GM12878 (cell line): ENCODE results near the gene FAM78A. TPM values are rescaled to one million over a fixed set of nuclear protein-coding genes. Genes with fewer than 3 reads are reported as not detected.

Experiments used
- ATAC-seq: fragments of 200-7000 bp; cut with Tn5 transposase; 3 replicates; pipeline ENCODE4 v1.9.1; 2020; ENCODE audit warnings: mild to moderate bottlenecking, moderate library complexity
- BruUV-seq: library from RNA; stranded (reverse); fragments of 400-500 nt; replicated peaks from 2 replicates; lab custom pipeline; 2021; lab: Mats Ljungman, UMichigan
- CTCF ChIA-PET: fragments of 300-600 bp; sonication (Branson Sonifier 250); formaldehyde crosslinking; extraction: SDS; loops from one replicate; lab custom pipeline; 2021; ENCODE audit warnings: inconsistent platforms; lab: Yijun Ruan, JAX
- POLR2A ChIA-PET: fragments of 350-600 bp; formaldehyde crosslinking; extraction: SDS; loops from one replicate; lab custom pipeline; 2021; ENCODE audit warnings: inconsistent platforms; lab: Charles Lee
- RAD21 ChIA-PET: fragments of 300-600 bp; sonication (Branson Sonifier 250); formaldehyde crosslinking; loops from one replicate; lab custom pipeline; 2023; ENCODE audit warnings: antibody characterized with exemption; ENCODE audit not compliant: unreplicated experiment; lab: Charles Lee
- SMC1A ChIA-PET: fragments of 300-600 bp; sonication (Branson Sonifier 250); formaldehyde crosslinking; loops from one replicate; lab custom pipeline; 2023; ENCODE audit not compliant: unreplicated experiment, uncharacterized antibody; lab: Charles Lee
- DNase-seq: peaks from one replicate; pipeline ENCODE4 v3.0.0-alpha.2; 2011; ENCODE audit warnings: low read depth, low spot score
- FAIRE-seq: peaks from 3 replicates; lab custom pipeline; 2011; peaks lifted over from hg19 to GRCh38; lab: Jason Lieb, UNC
- H2AFZ ChIP-seq: 2 replicates; pipeline ENCODE4 v1.6.0; 2011; ENCODE audit warnings: low read depth, low read length, control low read depth; ENCODE audit not compliant: control insufficient read depth
- H3K27ac ChIP-seq: 2 replicates; pipeline ENCODE4 v1.5.1; 2011; ENCODE audit warnings: control low read depth; ENCODE audit not compliant: control insufficient read depth, insufficient read depth
- H3K27me3 ChIP-seq, 2 experiments: replicated peaks in 1 of 2; 2 replicates each; pipeline versions ENCODE4 v1.6.0 to v1.6.1; 2011; ENCODE audit warnings: low read length in 1 of 2; ENCODE audit not compliant: control insufficient read depth in 2 of 2, insufficient read depth in 2 of 2
- H3K36me3 ChIP-seq, 2 experiments: 2 replicates each; pipeline ENCODE4 v1.5.1; 2011; ENCODE audit warnings: low read length in 1 of 2; ENCODE audit not compliant: control insufficient read depth in 2 of 2, insufficient read depth in 2 of 2
- H3K4me1 ChIP-seq: 2 replicates; pipeline ENCODE4 v1.6.1; 2011; ENCODE audit warnings: mild to moderate bottlenecking, low read length, moderate library complexity, mixed read lengths; ENCODE audit not compliant: control insufficient read depth, insufficient read depth
- H3K4me2 ChIP-seq: 2 replicates; pipeline ENCODE4 v1.6.0; 2011; ENCODE audit warnings: control low read depth; ENCODE audit not compliant: control insufficient read depth, insufficient read depth
- H3K4me3 ChIP-seq: fragments of 200-600 bp; sonication (generic); 2 replicates; pipeline ENCODE4 v1.5.1; 2016
- H3K79me2 ChIP-seq: 2 replicates; pipeline ENCODE4 v1.6.0; 2011; ENCODE audit warnings: low read length; ENCODE audit not compliant: control insufficient read depth, insufficient read depth
- H3K9ac ChIP-seq: 2 replicates; pipeline ENCODE4 v1.8.0; 2011; ENCODE audit warnings: low read length, control low read depth, mixed read lengths; ENCODE audit not compliant: control insufficient read depth, insufficient read depth
- H3K9me3 ChIP-seq: replicated peaks from 3 replicates; pipeline ENCODE4 v1.5.1; 2011; ENCODE audit warnings: mild to moderate bottlenecking, low read length; ENCODE audit not compliant: control insufficient read depth, insufficient read depth
- H4K20me1 ChIP-seq: 2 replicates; pipeline ENCODE4 v1.6.0; 2011; ENCODE audit not compliant: control insufficient read depth, insufficient read depth
- GATAD2B ChIP-seq: fragments of 450-650 bp; conservative IDR thresholded peaks from 2 replicates; pipeline ENCODE4 v1.6.1; 2017; ENCODE audit warnings: low read depth, mild to moderate bottlenecking, moderate library complexity
- HDAC6 ChIP-seq: fragments of 200-600 bp; sonication (generic); IDR thresholded peaks from one replicate; pipeline ENCODE4 v1.8.0; 2017; ENCODE audit warnings: antibody characterized with exemption; ENCODE audit not compliant: unreplicated experiment
- KAT2A ChIP-seq: conservative IDR thresholded peaks from 2 replicates; pipeline ENCODE4 v1.6.1; 2011; ENCODE audit warnings: low read depth, low read length; ENCODE audit not compliant: control insufficient read depth
- KLF5 ChIP-seq: fragments of 450-650 bp; IDR thresholded peaks from 2 replicates; pipeline ENCODE4 v1.6.1; 2014; ENCODE audit warnings: mild to moderate bottlenecking; ENCODE audit not compliant: partially characterized antibody
- NFYB ChIP-seq: IDR thresholded peaks from 2 replicates; pipeline ENCODE4 v1.6.1; 2011; ENCODE audit warnings: low read depth, mild to moderate bottlenecking, low read length, improper control_type of control experiment, moderate library complexity; ENCODE audit not compliant: insufficient read depth
- SPI1 ChIP-seq: IDR thresholded peaks from 2 replicates; pipeline ENCODE4 v1.6.1; 2011; ENCODE audit warnings: low read depth, mild to moderate bottlenecking, low read length, moderate library complexity, borderline replicate concordance; ENCODE audit not compliant: insufficient read depth
- WGBS: methylation state at CpG from one replicate; pipeline ENCODE4 v1.1.6; 2016; ENCODE audit warnings: low lambda C conversion rate; ENCODE audit not compliant: insufficient replicate concordance, insufficient coverage; ENCODE audit errors: missing lambda C conversion rate; 5-methylcytosine and 5-hydroxymethylcytosine counted together
- in situ Hi-C: fragments of 300-500 bp; cut with MboI; formaldehyde crosslinking; loops from 9 replicates; pipeline ENCODE4 v1.14.3; 2018; ENCODE audit warnings: mixed read lengths
- intact Hi-C: fragments of 100-400 bp; cut with micrococcal nuclease; formaldehyde crosslinking; loops from one replicate; pipeline ENCODE4 v1.14.2; 2022; ENCODE audit not compliant: unreplicated experiment
- polyA plus RNA-seq, 11 experiments: library from polyadenylated mRNA; depleted of rRNA in 4 of 11; unstranded in 6 of 11; stranded (reverse) in 5 of 11; fragments of >200 nt; fragmentation: Nextera tagmentation in 4 of 11; fragmentation: Illumina TruSeq in 1 of 11; extraction: Ambion mirVana in 4 of 11; extraction: Trizol in 1 of 11; gene quantifications; 1 replicate in 1 of 11; 2 replicates in 10 of 11; pipeline versions ENCODE4 v1.2.1 to v1.2.3, GENCODE V29; 2011 to 2016; ENCODE audit warnings: inconsistent platforms in 2 of 11, missing spikeins in 2 of 11, low read depth in 1 of 11
- total RNA-seq, 4 experiments: library from RNA; depleted of rRNA in 3 of 4; stranded (reverse); fragments of >200 nt in 3 of 4; fragmentation: Illumina TruSeq in 1 of 4; extraction: Trizol in 1 of 4; gene quantifications; 2 replicates each; pipeline versions ENCODE4 v1.2.1 to v1.2.3, GENCODE V29; 2013 to 2021
- TF ChIP-seq, protein P1 (sequence below): IDR thresholded peaks from 2 replicates; pipeline ENCODE4 v1.6.1; 2012; ENCODE audit warnings: mild to moderate bottlenecking, low read depth, low read length
- TF ChIP-seq, protein P2 (sequence below): IDR thresholded peaks from 2 replicates; pipeline ENCODE4 v1.6.1; 2012; ENCODE audit warnings: low read length, inconsistent platforms

Gene FAM78A
- total and polyA plus RNA-seq, 10 of the 15 experiments (the other 5 are each of a cell fraction or from before 2014, with no cell fraction given), result 0.18 to 32.5 (median 12.2) TPM

DNA sequence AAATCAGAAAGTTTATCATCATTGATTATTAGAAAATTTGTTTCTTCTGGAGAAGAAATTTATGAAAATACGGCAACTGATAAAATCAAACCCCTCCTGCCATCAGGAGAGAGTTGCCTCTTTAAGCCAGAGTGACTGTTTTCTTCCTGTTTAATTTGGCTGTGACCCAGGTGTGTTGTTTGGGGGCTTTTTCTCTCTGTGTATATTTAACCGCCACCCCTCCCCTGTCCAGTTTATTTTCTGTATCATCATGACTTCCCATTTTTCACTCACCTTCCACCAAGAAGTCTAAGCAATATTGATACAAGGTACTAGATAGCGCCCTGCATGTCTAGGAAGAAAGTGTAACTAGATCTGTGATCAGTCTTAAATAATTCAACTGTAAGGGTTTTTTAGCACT, 50.1 kb downstream of the FAM78A start:
- in situ Hi-C loops, result no loop called here
- POLR2A ChIA-PET, result no interaction called here
- Histone ChIP-seq H4K20me1 (no peaks in the 10 kb centered on the region), H3K79me2 (no peaks in the 10 kb centered on the region)
- RAD21 ChIA-PET, result no interaction called here
- no TSS peak for BruUV-seq
- no peak for FAIRE-seq
- intact Hi-C loops, result no loop called here
- TF ChIP-seq SPI1 (0 out of 2 replicates have a peak, but pooled peaks have one; percentile 2), GATAD2B (no peak)
- TF ChIP-seq, all 136 proteins: peak for 1
- ChIA-PET CTCF (no interaction called here), SMC1A (no interaction called here)
- Histone ChIP-seq H3K9ac (no peak overlapping the region), H3K4me1 (no peaks in the 10 kb centered on the region), H3K4me3 (no peak overlapping the region), H3K9me3 (no peaks in the 10 kb centered on the region), H2AFZ (no peak overlapping the region), H3K27ac (no peak overlapping the region), H3K36me3 (peaks cover 4 to 10% of the 10 kb centered on the region in 2 experiments; a peak in 3 of 4 replicates), H3K27me3 (no peaks in the 10 kb centered on the region), H3K4me2 (no peak overlapping the region)
- 98% methylated on average over 3 of the region's 3 CpGs for WGBS
- DNase-seq, result no peak
- ATAC-seq, result no peak

DNA sequence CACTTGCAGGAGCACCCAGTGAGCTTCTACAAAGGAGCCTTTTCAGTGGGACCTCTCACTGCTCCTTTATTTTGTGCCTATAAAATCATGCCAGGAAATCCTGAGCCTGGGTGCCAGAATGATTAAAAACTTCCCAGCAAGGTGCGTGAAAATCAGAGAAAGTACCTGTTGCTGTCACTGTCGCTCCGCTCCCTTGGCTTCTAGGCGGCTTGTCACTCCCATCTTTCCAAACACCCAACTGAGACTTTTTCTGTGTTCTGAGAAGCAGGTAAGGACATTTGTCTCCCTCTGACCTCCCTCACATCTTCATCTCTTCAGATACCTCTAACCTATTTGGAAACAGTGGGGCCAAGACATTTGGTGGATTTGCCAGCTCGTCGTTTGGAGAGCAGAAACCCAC, 53.9 kb downstream of the FAM78A start:
- ChIA-PET CTCF (no interaction called here), SMC1A (no interaction called here), RAD21 (no interaction called here), POLR2A (no interaction called here)
- Histone ChIP-seq H3K36me3 (peaks cover 5 to 7% of the 10 kb centered on the region in 2 experiments; a peak in 2 of 4 replicates), H4K20me1 (no peaks in the 10 kb centered on the region), H3K27ac (no peak overlapping the region), H3K4me3 (no peak overlapping the region), H3K4me1 (no peaks in the 10 kb centered on the region), H3K27me3 (no peaks in the 10 kb centered on the region), H2AFZ (no peak overlapping the region), H3K9me3 (no peaks in the 10 kb centered on the region), H3K9ac (no peak overlapping the region), H3K79me2 (no peaks in the 10 kb centered on the region), H3K4me2 (no peak overlapping the region)
- no peak for ATAC-seq
- TF ChIP-seq KAT2A (no peak), KLF5 (no peak), HDAC6 (no peak), NFYB (no peak)
- TF ChIP-seq, protein P1, sequence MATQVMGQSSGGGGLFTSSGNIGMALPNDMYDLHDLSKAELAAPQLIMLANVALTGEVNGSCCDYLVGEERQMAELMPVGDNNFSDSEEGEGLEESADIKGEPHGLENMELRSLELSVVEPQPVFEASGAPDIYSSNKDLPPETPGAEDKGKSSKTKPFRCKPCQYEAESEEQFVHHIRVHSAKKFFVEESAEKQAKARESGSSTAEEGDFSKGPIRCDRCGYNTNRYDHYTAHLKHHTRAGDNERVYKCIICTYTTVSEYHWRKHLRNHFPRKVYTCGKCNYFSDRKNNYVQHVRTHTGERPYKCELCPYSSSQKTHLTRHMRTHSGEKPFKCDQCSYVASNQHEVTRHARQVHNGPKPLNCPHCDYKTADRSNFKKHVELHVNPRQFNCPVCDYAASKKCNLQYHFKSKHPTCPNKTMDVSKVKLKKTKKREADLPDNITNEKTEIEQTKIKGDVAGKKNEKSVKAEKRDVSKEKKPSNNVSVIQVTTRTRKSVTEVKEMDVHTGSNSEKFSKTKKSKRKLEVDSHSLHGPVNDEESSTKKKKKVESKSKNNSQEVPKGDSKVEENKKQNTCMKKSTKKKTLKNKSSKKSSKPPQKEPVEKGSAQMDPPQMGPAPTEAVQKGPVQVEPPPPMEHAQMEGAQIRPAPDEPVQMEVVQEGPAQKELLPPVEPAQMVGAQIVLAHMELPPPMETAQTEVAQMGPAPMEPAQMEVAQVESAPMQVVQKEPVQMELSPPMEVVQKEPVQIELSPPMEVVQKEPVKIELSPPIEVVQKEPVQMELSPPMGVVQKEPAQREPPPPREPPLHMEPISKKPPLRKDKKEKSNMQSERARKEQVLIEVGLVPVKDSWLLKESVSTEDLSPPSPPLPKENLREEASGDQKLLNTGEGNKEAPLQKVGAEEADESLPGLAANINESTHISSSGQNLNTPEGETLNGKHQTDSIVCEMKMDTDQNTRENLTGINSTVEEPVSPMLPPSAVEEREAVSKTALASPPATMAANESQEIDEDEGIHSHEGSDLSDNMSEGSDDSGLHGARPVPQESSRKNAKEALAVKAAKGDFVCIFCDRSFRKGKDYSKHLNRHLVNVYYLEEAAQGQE, result no peak
- TF ChIP-seq, protein P2, sequence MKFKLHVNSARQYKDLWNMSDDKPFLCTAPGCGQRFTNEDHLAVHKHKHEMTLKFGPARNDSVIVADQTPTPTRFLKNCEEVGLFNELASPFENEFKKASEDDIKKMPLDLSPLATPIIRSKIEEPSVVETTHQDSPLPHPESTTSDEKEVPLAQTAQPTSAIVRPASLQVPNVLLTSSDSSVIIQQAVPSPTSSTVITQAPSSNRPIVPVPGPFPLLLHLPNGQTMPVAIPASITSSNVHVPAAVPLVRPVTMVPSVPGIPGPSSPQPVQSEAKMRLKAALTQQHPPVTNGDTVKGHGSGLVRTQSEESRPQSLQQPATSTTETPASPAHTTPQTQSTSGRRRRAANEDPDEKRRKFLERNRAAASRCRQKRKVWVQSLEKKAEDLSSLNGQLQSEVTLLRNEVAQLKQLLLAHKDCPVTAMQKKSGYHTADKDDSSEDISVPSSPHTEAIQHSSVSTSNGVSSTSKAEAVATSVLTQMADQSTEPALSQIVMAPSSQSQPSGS, result no peak
- 95% methylated on average over 6 of the region's 6 CpGs for WGBS
- intact Hi-C loops (no loop called here), in situ Hi-C loops (no loop called here)
- no peak for FAIRE-seq
- no TSS peak for BruUV-seq
- DNase-seq, result no peak
